HG03457 (cell line): Measurements from ENCODE around the gene CDH22.

Experiments used
- ATAC-seq: cut with Tn5 transposase; IDR thresholded peaks from one replicate; pipeline ENCODE4 v1.9.1; 2021; ENCODE audit warnings: moderate number of reproducible peaks; ENCODE audit not compliant: unreplicated experiment

Gene CDH22

DNA sequence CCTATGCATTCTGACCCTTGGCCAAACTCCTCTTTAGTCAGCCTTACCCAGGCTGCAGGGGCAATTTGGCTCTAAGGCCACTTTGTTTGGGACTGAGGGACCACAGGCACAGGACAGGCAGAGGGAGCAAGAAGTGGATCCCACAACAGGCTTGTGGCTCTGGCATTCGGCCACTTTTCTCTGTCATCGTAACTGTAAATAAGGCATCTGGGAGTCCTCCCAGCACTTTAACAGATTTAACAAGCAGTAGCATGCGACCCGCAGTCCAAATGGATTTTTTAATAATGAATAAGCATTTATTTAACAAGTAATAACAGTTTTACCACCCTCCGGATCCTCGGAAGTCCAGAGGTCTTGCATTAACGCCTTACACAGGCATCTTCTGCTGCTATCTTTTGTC, 16.1 kb upstream of the CDH22 start:
- ATAC-seq: no peak

DNA sequence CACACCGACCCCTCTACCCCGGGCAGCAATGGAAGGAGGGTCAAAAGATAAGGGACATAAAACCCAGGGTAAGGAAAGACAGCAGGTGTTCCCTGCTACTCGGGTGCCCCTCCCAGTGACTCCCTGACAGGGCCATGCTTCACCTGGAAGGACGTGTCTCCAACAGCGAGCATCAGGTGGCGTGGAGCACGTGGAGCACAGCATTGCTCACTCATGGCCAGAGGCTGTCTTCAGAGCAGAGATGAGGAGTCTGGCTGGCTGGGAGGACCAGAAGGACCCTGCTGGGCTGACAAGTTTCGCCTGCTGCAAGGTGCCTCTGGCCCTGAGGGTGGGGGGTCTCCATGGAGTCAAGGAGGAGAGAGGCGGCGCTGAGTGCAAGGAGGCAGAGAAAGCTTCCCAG, 15.3 kb upstream of the CDH22 start:
- ATAC-seq: no peak

DNA sequence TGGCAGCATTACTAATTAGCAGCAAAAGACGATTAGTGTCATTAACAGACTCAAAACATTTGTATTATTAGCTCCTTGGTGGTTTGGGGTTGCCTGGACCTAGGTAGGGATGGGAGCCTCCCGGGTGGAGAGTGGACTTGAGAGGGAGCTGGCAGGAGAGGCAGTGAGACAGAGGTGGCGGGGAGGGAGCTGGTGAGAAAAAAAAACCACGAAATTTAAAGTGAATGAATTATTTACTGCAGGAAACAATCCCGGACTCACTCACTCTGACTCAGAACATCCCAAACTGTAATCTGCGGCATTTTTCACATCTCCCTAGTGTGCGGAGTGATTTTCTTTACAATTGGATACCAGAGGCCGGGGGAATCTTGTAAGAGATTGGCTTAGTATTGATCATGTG, 14.3 kb upstream of the CDH22 start:
- no peak for ATAC-seq

DNA sequence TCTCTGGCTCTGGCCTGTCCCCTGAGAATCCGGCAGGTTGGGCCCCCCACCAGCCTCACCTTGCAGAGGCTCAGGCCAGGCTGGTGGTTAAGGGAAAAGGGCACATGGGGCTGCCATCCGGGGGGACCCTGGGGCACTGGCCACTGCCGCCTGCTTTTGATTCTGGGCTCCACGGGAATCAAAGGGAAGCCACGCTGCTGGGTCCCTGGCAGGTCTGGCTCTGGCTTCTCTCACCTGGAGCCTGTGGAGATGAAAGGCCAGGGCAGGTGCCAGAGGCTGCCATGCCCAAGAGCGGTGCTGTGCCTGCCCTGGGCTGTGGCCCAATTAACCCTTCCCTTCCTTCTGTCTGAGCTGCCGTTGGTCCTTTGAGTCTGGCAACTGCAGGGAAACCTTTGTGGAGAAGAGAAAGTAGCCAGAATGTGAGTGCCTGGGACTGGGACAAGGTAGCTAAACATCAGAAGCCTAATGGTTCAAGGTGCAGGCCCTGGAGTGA, 9.4 kb upstream of the CDH22 start:
- no peak for ATAC-seq

DNA sequence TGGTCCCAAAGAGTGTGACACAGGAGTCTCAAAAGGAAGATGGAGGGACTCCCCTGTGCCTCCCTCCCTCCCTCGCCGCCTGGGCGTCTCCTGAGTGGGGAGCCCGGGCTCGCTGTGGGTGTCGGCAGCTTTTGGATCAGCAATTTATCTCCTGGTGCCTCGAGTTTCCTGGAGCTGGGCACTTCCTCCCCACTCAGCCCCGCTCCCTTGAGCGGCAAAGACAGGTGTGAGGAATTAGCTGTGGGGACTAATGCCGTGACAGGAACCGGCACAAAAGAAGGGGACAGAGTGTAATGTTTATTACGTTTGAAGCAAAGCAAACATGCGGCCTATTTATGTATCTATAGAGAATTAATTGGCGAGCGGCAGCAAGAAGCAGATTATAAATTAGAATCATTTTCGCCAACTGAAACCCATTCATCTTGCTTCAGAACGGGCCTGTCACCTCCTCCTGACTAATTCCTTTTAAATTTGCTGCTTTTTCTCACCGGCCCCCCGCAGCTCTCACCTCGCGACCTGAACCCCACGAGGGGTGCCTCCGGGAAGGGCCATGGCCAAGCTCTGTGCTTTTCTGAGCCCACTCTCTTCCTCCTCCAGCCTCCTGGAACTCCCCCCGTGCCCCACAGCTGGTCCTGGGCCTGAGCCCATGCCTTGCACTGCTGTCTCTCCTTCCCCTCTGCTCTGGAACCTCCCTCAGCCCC, 8.8 kb upstream of the CDH22 start:
- no peak for ATAC-seq

DNA sequence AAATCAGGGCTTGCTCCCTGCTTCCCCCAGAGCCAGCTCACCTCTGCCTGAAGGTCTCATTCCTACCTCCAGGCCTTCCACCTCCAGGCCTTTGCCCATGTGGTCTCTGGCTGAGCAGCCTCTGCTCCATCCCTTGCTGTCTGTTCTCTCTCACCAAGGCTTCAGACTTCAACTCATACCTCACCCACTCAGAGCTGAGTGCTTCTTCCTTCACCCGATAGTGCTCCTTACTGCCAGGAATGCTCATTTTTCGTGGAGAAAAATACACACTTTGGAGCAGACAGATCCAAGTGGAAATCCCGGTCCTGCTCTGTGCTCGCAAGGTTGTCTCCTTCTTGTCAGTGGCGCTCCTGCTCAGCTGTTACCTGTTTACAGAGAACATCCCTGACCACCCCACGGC, 7.0 kb upstream of the CDH22 start:
- ATAC-seq: no peak

DNA sequence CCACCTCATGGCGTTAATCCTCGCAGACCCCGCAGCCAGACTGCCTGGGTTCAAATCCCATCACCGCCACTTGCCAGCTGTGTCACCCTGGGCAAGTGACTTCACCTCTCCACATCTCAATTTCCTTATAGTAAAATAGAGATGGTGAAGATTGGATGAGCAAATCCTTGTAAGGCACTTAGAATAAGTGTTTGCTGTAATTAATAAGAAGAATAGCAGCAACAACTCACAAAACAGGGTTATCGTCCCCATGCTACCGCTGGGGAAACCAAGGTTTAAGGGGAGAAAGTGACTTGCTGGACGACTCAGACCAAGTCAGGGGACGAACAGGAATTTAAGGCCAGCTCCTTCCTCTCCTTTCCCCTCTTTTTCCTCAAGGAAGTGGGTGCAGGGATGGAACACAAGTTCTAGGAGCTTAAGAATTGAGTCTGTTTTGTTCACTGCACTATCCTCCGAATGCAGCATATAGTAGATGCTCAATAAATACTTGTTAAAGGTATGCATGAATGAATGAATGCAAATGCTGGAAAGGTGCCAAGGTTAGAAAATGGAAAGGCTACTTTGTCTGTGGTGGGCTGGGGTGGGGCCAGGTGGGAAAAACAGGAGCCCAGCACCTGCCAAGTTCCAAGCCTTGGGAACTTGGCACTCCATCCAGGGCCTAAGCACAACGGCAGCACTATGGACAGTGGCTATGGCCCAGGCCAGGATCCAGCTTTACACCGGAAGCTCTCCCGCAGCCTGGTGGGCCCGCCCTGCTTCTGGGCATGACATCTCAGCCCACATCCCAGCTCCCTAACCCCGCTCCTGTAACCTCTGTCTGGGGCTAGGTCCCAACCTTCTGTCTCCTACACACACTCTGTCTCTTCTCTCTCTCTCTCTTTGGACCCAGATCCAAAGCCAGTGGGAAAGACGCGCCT, 4.9 kb upstream of the CDH22 start:
- no peak for ATAC-seq

DNA sequence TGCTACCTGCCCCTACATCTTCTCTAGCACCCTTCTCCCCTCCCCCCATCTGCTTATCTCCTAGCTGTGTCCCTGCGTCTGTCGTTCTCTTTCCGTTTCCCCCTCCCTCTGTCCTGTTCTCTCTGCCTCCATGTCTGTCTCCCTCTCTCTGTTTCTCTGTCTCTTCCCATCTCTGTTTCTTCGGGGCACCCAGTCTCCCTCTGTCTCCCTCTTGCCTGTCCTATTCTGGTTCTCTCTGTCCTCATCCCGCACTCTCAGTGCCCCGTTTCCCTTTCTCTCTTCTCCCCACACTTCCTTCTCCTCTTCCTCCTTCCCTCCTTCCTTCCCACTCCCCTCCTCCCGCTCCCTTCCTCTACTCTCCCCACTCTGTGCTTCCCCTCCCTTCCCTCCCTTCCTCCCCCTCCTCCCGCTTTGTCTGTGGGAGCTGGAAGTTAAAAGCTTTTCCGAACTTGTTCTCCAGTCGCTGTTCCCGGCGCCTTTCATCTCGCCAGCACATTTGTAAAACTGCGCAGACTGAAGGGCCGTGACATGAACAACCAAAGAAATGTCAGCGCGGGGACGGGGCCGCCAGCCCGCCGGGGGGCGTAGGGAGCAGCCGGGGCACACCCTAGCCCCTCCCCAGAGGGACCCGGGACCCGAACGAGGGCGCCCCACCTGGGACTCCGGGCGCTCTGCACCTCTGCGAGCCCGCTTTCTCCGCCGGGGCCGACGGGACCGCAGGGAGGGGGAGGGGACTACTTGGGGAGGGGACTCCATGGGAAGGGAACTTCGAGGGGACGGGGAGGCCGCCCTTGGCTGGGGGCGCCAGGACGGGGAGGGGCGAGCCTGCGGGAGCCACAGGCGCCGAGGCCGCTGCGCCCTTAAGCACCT, 4.0 kb upstream of the CDH22 start:
- ATAC-seq: no peak

DNA sequence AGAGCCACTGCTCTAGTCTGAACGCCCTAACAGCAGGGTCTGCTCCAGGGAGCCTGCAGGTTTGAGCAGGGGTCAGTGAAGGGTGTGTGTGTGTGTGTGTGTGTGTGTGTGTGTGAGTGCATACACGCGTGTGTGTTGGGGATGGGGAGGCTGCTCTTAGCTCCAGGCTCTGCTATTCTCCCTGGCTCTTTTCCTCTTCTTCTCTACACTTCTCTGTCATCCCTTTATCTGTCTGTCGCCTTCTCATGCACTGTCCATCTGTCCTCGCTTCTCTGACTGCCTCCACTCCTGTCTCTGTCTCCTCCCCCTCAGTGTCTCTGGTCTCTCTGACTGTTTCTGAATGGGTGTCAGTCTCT, 3.4 kb upstream of the CDH22 start:
- ATAC-seq: no peak

DNA sequence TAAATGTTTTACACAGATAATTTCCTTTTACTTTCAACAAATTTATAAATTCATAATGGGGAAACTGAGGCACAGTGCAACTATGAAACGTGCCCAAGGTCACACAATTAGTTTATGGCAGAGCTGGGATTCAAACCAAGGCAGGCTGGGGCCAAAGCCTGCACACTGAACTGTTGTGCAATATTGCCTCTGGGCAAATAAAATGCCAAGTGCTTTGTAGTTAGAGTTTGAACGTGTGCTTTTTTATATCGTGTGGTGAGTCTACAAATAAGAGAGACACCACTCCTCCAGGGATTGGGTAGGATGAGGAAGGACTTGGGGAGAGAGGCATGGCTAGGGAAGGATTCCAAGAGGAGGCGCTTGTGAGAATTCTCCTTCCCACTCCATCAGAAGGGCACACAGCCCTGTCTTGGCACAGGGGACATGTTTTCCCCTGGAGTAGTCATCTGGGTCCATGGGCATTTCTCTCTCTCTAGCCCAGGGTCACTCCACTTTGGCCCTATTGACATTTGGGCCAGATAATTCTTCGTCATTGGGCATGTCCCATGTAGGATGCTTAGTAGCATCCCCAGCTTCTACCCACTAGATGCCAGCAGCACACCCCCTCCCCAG, 2.8 kb upstream of the CDH22 start:
- ATAC-seq: no peak

DNA sequence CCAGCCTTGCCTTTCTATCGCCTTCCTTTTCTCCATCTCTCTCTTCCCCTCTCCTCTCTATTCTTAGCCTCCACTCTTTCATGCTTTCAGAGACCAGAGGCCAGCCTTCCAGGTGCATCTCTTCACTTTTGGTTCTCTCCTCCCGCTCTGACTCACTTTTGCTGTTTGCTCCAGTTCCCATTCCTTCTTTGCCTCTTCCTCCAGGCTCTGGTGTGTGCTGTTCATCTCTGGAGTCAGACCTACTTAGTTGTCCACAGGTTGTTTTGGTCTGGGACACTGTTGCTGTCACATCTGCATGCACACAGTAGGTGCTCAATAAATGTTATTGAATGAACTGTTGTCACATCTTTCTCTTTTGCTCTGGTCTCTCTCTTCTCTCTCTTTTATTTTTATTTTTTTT, 1.6 kb upstream of the CDH22 start:
- ATAC-seq: no peak

DNA sequence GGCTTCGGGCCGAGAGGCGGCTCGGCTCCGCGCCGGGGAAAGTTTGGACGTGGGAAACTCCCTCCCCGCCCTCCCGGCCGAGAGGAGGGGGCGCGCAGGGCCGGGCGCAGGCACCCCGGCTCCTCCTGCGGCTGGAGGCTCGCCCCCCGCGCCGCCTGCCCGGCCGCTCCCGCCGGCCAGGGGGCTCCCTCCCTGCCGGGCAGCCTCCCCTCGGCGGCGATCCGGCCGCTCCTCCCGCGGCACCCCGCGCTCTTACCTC, 370 bp downstream of the CDH22 start:
- ATAC-seq: no peak

DNA sequence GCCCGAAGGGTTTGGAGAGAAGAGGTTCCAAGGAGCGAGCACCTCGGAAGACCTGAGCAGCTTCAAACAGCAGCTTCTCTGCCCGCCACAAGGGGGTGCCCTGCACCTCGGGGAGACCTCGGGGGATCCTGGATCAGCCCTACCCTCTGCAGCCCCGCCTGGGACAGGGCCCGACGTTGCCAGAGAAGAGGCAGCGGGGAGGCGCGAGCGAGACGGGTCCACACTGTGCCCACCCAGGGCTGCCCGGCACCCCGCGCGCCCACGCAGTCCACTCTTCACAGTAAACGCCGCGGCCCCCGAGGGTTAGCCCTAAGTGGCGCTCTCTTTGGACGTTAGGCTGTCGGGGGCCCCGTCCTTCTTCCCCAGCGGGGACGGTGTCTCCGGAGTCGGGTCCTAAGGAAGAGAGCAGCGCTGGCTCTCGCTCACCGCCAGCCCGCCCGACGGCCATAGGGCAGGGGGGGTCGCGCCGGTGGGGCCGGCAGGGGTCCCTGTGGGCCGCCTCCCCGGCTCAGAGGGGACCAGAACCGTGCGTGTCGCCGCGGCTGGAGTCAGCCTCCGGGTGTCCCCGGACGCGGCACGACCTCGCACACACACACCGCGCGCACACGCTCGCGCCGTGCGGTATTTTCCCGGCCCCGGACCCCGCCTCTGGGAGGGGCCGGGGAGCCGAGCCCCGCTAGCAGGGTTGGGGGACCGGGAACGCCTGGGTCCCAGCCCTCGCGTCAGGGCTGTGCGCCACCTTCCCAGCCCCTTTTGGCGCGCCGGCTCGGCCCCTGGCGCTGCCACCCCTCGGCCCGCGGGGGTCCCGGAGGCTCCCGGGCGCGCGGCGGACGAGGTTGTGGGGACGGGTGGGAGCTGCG, 929 bp downstream of the CDH22 start:
- no peak for ATAC-seq

DNA sequence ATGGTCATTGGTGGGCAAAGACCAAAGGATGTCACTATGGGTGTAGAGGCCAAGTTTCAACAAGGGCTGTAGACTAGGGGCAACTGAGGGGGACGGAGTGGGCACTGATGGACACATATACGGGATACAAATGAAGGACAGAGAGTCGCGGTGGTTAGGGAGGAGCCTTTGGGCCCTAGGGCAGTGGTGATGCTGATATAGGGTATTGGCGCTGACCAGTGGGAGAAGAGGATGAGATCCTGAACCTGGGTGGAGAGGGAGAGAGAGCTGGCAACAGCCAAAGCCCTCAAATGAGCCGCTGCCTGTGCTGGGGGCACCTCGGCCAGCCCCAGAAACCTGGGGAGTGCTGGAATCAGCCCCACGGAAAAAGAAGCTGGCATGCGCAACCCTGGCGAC, 1.6 kb downstream of the CDH22 start:
- no peak for ATAC-seq

DNA sequence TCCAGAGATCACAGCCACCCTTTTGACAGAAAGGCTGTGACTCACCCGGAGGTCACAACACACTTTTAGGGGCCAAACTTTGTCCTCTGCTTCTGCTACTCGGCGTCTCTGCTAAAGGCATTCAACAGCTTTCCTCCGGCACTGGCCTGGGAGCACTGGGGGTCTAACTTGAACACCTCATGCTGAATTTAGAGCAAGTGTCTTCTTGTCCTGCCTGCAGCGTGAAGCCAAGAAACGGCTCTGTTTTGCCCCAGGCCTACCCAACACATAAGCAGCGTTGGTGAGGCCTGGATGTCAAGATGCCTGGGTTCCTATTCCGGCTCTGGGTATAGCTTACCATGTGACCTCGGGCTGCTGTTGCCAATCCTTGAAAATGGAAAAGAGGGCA, 2.3 kb downstream of the CDH22 start:
- ATAC-seq: no peak

DNA sequence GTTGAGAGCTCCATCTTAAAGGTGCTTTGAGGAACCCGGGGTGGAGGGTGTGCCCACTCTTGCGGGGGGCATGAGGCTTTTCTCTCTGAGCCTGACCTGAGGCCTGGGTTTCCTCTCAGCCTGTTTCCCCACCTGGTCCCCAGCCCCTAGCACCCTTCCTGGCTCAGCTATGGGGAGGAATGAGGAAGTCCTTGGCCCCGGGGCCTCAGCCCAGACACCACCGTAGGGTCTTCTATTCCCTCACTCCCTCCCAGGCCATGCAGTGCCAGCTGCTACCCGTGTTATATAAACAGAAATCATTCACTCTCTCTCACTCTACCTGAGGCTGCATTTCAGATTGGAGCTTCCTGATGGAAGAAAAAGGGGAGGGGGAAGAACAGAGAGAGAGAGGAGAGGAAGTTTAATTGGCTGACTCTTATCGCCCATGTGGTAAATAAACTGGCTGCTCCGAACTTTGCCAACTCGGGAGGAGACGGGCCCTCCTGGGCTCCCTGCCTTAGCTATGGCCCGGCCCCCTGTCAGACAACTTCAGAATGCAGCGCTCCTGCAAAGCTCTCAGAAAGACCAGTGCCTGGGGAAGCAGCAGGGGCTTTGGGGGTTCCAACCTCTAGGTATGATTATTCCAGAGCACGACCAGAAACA, 2.8 kb downstream of the CDH22 start:
- no peak for ATAC-seq

DNA sequence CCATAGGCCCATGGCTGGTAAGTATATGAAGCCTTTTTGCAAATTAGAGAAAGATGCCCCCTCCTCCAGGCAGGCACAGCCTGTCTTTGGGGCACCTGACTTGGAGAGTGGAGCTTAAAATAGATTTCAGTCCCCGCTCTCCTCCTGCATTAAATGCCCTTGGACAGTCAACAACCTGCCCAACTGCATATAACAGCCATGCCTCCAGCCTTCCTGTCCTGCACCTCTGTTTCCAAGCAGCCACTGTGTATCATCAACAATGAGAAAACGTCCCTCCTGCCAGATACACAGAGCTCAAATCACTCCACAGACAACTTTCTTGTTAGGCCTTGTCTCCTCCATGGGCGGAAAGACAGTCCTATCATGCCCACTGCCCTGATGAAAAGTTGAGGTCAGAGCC, 3.4 kb downstream of the CDH22 start:
- ATAC-seq: no peak

DNA sequence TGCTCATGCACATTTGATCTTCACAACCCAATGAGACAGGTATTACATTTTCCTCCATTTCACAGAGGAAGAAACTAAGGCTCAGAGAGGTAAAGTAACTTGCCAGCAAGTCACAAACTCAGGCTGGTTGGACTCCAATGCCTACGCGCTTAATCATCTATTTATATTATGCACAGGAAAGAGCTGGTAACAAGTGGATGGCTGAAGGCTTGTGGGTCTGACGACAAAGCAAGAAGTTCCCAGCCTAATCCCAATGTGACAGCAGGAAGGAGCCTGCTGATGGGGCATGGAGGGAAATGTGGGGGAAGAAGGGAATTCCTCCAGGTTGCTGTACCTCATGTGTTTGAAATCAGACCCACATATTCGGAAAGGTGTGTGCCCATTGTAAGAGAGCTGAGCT, 3.9 kb downstream of the CDH22 start:
- ATAC-seq: no peak

DNA sequence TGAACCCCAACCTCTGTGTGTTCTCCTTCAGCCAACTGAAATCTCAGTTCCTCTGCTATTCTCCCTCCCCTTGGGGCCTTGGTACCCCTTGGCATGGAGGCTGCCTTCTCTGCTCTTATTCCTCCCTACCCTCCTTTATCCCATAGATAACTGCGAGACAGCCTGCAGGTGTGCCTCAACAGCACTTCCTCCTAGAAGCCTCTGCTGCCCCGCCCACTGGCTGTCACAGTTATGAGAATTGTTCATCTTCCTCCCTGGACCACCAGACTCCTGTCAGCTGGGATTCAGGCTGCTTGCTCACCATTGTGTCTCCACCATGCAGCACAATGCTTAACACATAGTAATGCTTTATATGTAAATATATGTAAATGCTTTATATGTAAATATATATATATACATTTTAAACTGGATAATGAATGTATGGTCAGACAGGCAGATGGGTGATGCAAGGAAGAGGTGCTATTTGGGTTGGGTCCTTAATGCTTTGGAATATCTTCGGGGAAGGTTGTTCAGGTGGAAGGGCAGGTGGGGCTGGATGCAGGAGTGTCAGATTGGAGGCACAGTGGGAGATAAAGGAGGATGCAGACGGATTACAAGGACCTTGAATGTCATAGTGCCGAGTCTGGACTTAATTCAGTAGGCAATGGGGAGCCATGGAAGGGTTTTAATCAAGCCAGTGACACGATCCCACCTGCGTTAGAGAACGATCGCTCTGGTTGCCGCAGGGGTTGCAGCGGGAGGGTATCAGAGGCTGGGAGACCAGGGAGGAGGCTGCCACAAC, 4.9 kb downstream of the CDH22 start:
- no peak for ATAC-seq
